Thoracic aorta (tissue), 2 donors: ENCODE measurements around the gene DGUOK. TPM values are rescaled to one million over a fixed set of nuclear protein-coding genes. Genes with fewer than 3 reads are reported as not detected.
"Not testable (repeated sequence)": the region's sequence is repeated elsewhere in the genome, so short reads cannot be mapped to it uniquely, and the experiment has no call there.

Source experiments
- ATAC-seq: fragments of 150-250 bp; one replicate; pipeline ENCODE4 v1.8.0; 2017; ENCODE audit warnings: low read depth; ENCODE audit not compliant: insufficient number of reproducible peaks, low FRiP score
- DNase-seq: peaks from one replicate; pipeline ENCODE4 v3.0.0-alpha.2; 2020; ENCODE audit warnings: low spot score
- H3K27ac ChIP-seq, 2 donors: fragments of 200-600 bp; sonication (generic); 1 replicate in 1 of 2; 2 replicates in 1 of 2; pipeline ENCODE4 v1.5.1; 2016; ENCODE audit warnings: mild to moderate bottlenecking in 2 of 2, moderate library complexity in 2 of 2
- H3K27me3 ChIP-seq: fragments of 200-600 bp; sonication (generic); replicated peaks from 2 replicates; pipeline ENCODE4 v1.6.0; 2016; ENCODE audit warnings: mild to moderate bottlenecking; ENCODE audit not compliant: insufficient read depth
- H3K36me3 ChIP-seq: fragments of 200-600 bp; sonication (generic); one replicate; pipeline ENCODE4 v1.5.1; 2016
- H3K4me1 ChIP-seq, 2 donors: fragments of 200-600 bp; sonication (generic); 1 replicate in 1 of 2; 2 replicates in 1 of 2; pipeline versions ENCODE4 v1.5.1 to v1.6.0; 2016; ENCODE audit warnings: low read depth in 2 of 2, mild to moderate bottlenecking in 1 of 2; ENCODE audit not compliant: control insufficient read depth in 1 of 2
- H3K4me3 ChIP-seq: fragments of 200-600 bp; sonication (generic); 2 replicates; pipeline ENCODE4 v1.5.1; 2016; ENCODE audit warnings: mild to moderate bottlenecking
- H3K9me3 ChIP-seq: fragments of 200-600 bp; sonication (generic); 2 replicates; pipeline ENCODE4 v1.5.1; 2016
- CTCF ChIP-seq: fragments of 200-600 bp; sonication (generic); IDR thresholded peaks from one replicate; pipeline ENCODE4 v1.5.1; 2019; ENCODE audit warnings: antibody characterized with exemption
- total RNA-seq, 2 donors: library from RNA; depleted of rRNA; stranded (reverse); fragments of >200 nt; gene quantifications; one replicate each; pipeline versions ENCODE4 v1.1.0 to v1.2.3, GENCODE V29; 2016

Gene DGUOK
- total RNA-seq, 2 donors from 2014 or later: 20.8 to 36.2 TPM

DNA sequence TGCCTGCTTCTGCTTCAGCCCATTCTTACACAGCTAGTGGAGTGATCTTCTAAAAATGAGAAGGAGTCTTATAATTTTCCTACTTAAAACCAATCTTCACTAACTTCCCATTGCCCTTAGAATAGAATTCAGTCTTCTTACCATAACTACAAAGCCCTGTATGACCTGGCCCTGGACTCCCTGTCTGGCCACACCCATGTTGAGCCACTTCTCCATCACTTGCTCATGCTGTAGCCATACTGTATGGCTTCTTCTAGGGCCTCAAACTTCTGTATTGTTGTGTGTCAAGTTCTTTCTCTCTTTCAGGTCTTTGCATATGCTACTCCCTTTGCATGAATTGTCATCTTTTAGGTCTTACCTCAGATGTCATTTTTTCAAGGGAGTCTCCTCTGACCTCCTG lies 11.2 kb downstream of the DGUOK start:
- no peak for TF ChIP-seq CTCF
- no peaks in the 10 kb centered on the region for H3K27me3 ChIP-seq
- no peak for ATAC-seq
- no peak overlapping the region for H3K27ac ChIP-seq
- H3K4me3 ChIP-seq: no peak overlapping the region
- no peak for DNase-seq
- peaks cover 2% of the 10 kb centered on the region for H3K36me3 ChIP-seq
- H3K9me3 ChIP-seq: no peaks in the 10 kb centered on the region
- peaks cover 0 to 19% of the 10 kb centered on the region in 2 donors for H3K4me1 ChIP-seq

GRCh38 chr2:73938718-73939352 lies 12.2 kb downstream of the DGUOK start:
- Histone ChIP-seq H3K9me3 (no peaks in the 10 kb centered on the region), H3K27me3 (no peaks in the 10 kb centered on the region), H3K36me3 (peaks cover 2% of the 10 kb centered on the region), H3K27ac (no peak overlapping the region), H3K4me3 (no peak overlapping the region), H3K4me1 (peaks cover 0 to 19% of the 10 kb centered on the region in 2 donors)
- no peak for DNase-seq
- no peak for TF ChIP-seq CTCF
- ATAC-seq: no peak

- no peak for TF ChIP-seq CTCF
- DNase-seq (no peak), ATAC-seq (no peak)
- Histone ChIP-seq H3K27me3 (no peaks in the 10 kb centered on the region), H3K9me3 (no peaks in the 10 kb centered on the region), H3K4me1 (peaks cover 0 to 19% of the 10 kb centered on the region in 2 donors), H3K4me3 (no peak overlapping the region), H3K36me3 (peaks cover 2% of the 10 kb centered on the region), H3K27ac (no peak overlapping the region)
Measured at GRCh38 chr2:73939419-73939818, 12.7 kb downstream of the DGUOK start.

DNA sequence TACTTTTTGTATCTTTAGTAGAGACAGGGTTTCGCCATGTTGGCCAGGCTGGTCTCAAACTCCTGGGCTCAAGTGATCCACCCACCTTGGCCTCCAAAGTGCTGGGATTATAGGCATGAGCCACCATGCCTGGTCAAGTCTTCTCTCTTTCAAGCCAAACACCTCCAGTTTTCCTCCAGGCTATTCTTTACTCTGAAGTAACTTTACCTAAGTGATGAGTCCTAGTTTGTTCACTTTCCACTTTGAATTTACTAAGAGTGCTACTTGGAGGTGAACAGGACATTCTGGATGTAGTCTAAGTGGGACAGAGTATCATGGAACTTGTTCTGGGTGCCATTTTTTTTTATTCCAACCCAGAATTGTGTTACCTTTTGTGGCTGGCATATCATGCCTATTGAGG lies 13.4 kb downstream of the DGUOK start:
- DNase-seq, H3K4me3 ChIP-seq, H3K27me3 ChIP-seq, H3K27ac ChIP-seq, ATAC-seq, H3K9me3 ChIP-seq, H3K36me3 ChIP-seq: not testable (repeated sequence)
- peaks cover 0 to 19% of the 10 kb centered on the region in 2 donors for H3K4me1 ChIP-seq

DNA sequence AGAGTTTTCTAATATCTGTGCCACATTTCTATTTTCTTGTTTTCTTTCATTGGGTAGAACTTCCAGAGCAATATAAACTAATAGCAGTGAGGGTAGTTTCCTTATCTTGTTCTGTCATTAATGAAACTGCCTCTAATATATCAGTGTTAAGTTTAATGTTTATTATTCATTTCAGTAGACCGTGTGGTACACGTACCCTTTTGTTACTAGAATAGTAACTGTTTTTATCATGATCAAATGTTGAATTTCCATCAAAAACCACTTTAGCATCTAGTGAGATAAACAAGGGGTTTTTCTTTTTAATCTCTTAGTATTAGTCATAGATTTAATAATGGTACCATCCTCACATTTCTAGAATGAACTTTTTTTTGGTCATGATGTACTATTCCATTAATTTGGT lies 16.0 kb downstream of the DGUOK start:
- ATAC-seq: no peak
- no peak for TF ChIP-seq CTCF
- peaks cover 13% of the 10 kb centered on the region for H3K36me3 ChIP-seq
- H3K9me3 ChIP-seq: no peaks in the 10 kb centered on the region
- H3K27ac ChIP-seq: no peak overlapping the region
- DNase-seq: no peak
- peaks cover 0 to 15% of the 10 kb centered on the region in 2 donors for H3K4me1 ChIP-seq
- no peak overlapping the region for H3K4me3 ChIP-seq
- no peaks in the 10 kb centered on the region for H3K27me3 ChIP-seq

DNA sequence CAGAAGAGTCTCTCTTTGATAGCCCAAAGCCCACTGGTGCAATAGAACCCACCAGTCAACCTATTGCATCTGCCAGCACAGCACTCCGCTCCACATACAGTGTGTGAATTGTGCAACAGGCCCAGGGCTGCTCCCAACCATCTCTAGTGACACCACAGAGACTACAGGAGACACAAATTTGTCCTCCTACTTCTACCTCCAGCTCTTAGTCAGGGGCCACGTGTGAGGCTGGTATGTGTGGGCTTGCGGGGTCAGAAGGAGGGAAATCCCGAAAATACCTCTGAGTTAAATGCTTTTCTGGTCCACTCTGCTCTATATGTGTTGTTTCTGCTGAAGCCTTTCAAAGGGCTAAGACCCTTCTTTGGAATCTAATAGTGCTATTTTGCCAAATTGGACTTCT lies 18.0 kb downstream of the DGUOK start:
- Histone ChIP-seq H3K36me3 (peaks cover 26% of the 10 kb centered on the region), H3K27me3 (no peaks in the 10 kb centered on the region), H3K4me3 (no peak overlapping the region), H3K9me3 (no peaks in the 10 kb centered on the region), H3K27ac (no peak overlapping the region), H3K4me1 (peaks cover 0 to 6% of the 10 kb centered on the region in 2 donors)
- no peak for TF ChIP-seq CTCF
- no peak for ATAC-seq
- DNase-seq: no peak
